OCI-LY7 (cell line): ENCODE measurements around the gene PXDN. TPM values are rescaled to one million over a fixed set of nuclear protein-coding genes. Genes with fewer than 3 reads are reported as not detected.

Experiments
- BruUV-seq: library from RNA; stranded (reverse); fragments of 400-500 nt; replicated peaks from 2 replicates; lab custom pipeline; 2021; lab: Mats Ljungman, UMichigan
- CTCF ChIA-PET: fragments of 300-600 bp; sonication (Branson Sonifier 250); formaldehyde crosslinking; loops from one replicate; lab custom pipeline; 2022; ENCODE audit warnings: antibody characterized with exemption; ENCODE audit not compliant: unreplicated experiment; lab: Charles Lee
- POLR2A ChIA-PET: fragments of 300-600 bp; sonication (Branson Sonifier 250); formaldehyde crosslinking; loops from one replicate; lab custom pipeline; 2022; ENCODE audit warnings: antibody characterized with exemption; lab: Charles Lee
- DNase-seq: peaks from one replicate; pipeline ENCODE4 v3.0.0-alpha.2; 2015; ENCODE audit warnings: low spot score
- H2AFZ ChIP-seq: fragments of 200-600 bp; sonication (generic), shearing (Covaris generic); 2 replicates; pipeline ENCODE4 v1.6.1; 2014; ENCODE audit warnings: mild to moderate bottlenecking, antibody characterized with exemption, low read length, moderate library complexity
- H3K27ac ChIP-seq: fragments of 200-600 bp; sonication (generic); 2 replicates; pipeline ENCODE4 v1.5.1; 2014; ENCODE audit warnings: mixed run types, low read depth, mild to moderate bottlenecking, moderate library complexity, low read length, inconsistent platforms; ENCODE audit not compliant: poor library complexity, severe bottlenecking
- H3K36me3 ChIP-seq: fragments of 200-600 bp; sonication (generic); 2 replicates; pipeline ENCODE4 v1.6.1; 2014; ENCODE audit warnings: mild to moderate bottlenecking, antibody characterized with exemption, low read length, moderate library complexity, mixed read lengths; ENCODE audit not compliant: insufficient read depth
- H3K4me1 ChIP-seq: fragments of 200-600 bp; sonication (generic); 2 replicates; pipeline ENCODE4 v1.5.1; 2014; ENCODE audit warnings: mild to moderate bottlenecking, low read length; ENCODE audit not compliant: insufficient read depth, poor library complexity, severe bottlenecking
- H3K4me2 ChIP-seq: fragments of 200-600 bp; sonication (generic); 2 replicates; pipeline ENCODE4 v1.6.1; 2014; ENCODE audit warnings: mild to moderate bottlenecking, low read length
- H3K4me3 ChIP-seq: fragments of 200-600 bp; sonication (generic); 2 replicates; pipeline ENCODE4 v1.5.1; 2014; ENCODE audit warnings: mild to moderate bottlenecking, low read depth, low read length; ENCODE audit not compliant: poor library complexity, severe bottlenecking
- H3K79me2 ChIP-seq: fragments of 200-600 bp; sonication (generic); 2 replicates; pipeline ENCODE4 v1.6.1; 2016; ENCODE audit warnings: low read depth, mild to moderate bottlenecking, low read length, moderate library complexity, mixed read lengths; ENCODE audit not compliant: insufficient read depth
- H3K9me2 ChIP-seq: fragments of 200-600 bp; sonication (generic); 2 replicates; pipeline ENCODE4 v1.6.1; 2016; ENCODE audit warnings: mild to moderate bottlenecking, low read length, mixed read lengths; ENCODE audit not compliant: insufficient read depth
- H3K9me3 ChIP-seq: fragments of 200-600 bp; sonication (generic); 2 replicates; pipeline ENCODE4 v1.6.1; 2014; ENCODE audit warnings: mild to moderate bottlenecking, mixed run types, low read length, mixed read lengths
- H4K20me1 ChIP-seq: fragments of 200-600 bp; sonication (generic); 2 replicates; pipeline ENCODE4 v1.6.1; 2014; ENCODE audit warnings: mild to moderate bottlenecking, antibody characterized with exemption, low read length, moderate library complexity, mixed read lengths; ENCODE audit not compliant: insufficient read depth
- CTCF ChIP-seq: fragments of 200-600 bp; sonication (generic); conservative IDR thresholded peaks from 2 replicates; pipeline ENCODE4 v1.5.1; 2014; ENCODE audit warnings: mild to moderate bottlenecking, antibody characterized with exemption, low read length, moderate library complexity, mixed read lengths
- EZH2phosphoT487 ChIP-seq: fragments of 200-600 bp; sonication (generic); IDR thresholded peaks from 2 replicates; pipeline ENCODE4 v1.6.1; 2018; ENCODE audit warnings: low read depth, borderline replicate concordance, mild to moderate bottlenecking, mixed run types, antibody characterized with exemption, low read length, moderate library complexity, mixed read lengths
- intact Hi-C: fragments of 100-400 bp; cut with micrococcal nuclease; formaldehyde crosslinking; loops from one replicate; pipeline ENCODE4 v1.10.0; 2022; ENCODE audit not compliant: unreplicated experiment
- total RNA-seq, 2 experiments: library from RNA; depleted of rRNA in 1 of 2; stranded (reverse); fragments of >200 nt in 1 of 2; shearing (Covaris generic) in 1 of 2; gene quantifications; 2 replicates each; pipeline ENCODE4 v1.2.3, GENCODE V29; 2014 to 2022

PXDN gene
- total RNA-seq, 2 experiments from 2014 or later: not detected

- Histone ChIP-seq H3K4me1 (no peaks in the 10 kb centered on the region), H3K36me3 (no peaks in the 10 kb centered on the region), H3K9me2 (no peaks in the 10 kb centered on the region), H3K4me3 (no peak overlapping the region), H3K9me3 (no peaks in the 10 kb centered on the region), H2AFZ (no peak overlapping the region), H3K4me2 (no peak overlapping the region), H3K79me2 (no peaks in the 10 kb centered on the region), H3K27ac (no peak overlapping the region), H4K20me1 (no peaks in the 10 kb centered on the region)
- POLR2A ChIA-PET: no interaction called here
- no TSS peak for BruUV-seq
- TF ChIP-seq CTCF (no peak), EZH2phosphoT487 (no peak)
- intact Hi-C loops: no loop called here
- CTCF ChIA-PET: no interaction called here
- DNase-seq: no peak
These were observed 20.8 kb downstream of the PXDN start for GRCh38 chr2:1723397-1724042.

- intact Hi-C loops: no loop called here
- H3K36me3 ChIP-seq: no peaks in the 10 kb centered on the region
- H3K79me2 ChIP-seq: no peaks in the 10 kb centered on the region
- ChIA-PET CTCF (no interaction called here), POLR2A (no interaction called here)
- H3K27ac ChIP-seq: no peak overlapping the region
- H3K9me2 ChIP-seq: no peaks in the 10 kb centered on the region
- no peak for TF ChIP-seq CTCF
- no peak for TF ChIP-seq EZH2phosphoT487
- H3K4me1 ChIP-seq: no peaks in the 10 kb centered on the region
- H3K9me3 ChIP-seq: no peaks in the 10 kb centered on the region
- no peak for DNase-seq
- H2AFZ ChIP-seq: no peak overlapping the region
- no peaks in the 10 kb centered on the region for H4K20me1 ChIP-seq
- H3K4me2 ChIP-seq: no peak overlapping the region
- no peak overlapping the region for H3K4me3 ChIP-seq
- BruUV-seq: no TSS peak
These were observed 21.6 kb downstream of the PXDN start for GRCh38 chr2:1722692-1723091.

- H3K27ac ChIP-seq: no peak overlapping the region
- no peaks in the 10 kb centered on the region for H3K9me3 ChIP-seq
- DNase-seq: no peak
- no peaks in the 10 kb centered on the region for H3K4me1 ChIP-seq
- intact Hi-C loops: no loop called here
- no peak overlapping the region for H2AFZ ChIP-seq
- H3K4me3 ChIP-seq: no peak overlapping the region
- H3K36me3 ChIP-seq: no peaks in the 10 kb centered on the region
- no peaks in the 10 kb centered on the region for H3K9me2 ChIP-seq
- CTCF ChIA-PET: no interaction called here
- POLR2A ChIA-PET: no interaction called here
- H3K79me2 ChIP-seq: no peaks in the 10 kb centered on the region
- TF ChIP-seq CTCF (no peak), EZH2phosphoT487 (no peak)
- BruUV-seq: no TSS peak
- no peaks in the 10 kb centered on the region for H4K20me1 ChIP-seq
- no peak overlapping the region for H3K4me2 ChIP-seq
These were observed 22.3 kb downstream of the PXDN start for GRCh38 chr2:1721706-1722646.
